HL-60 (cell line): ENCODE measurements around the gene UTP25.

Experiments used
- CTCF ChIP-seq: IDR thresholded peaks from one replicate; pipeline ENCODE4 v1.5.1; 2011; ENCODE audit warnings: low read length, control low read depth, inconsistent platforms; ENCODE audit not compliant: insufficient read depth
- GABPA ChIP-seq: IDR thresholded peaks from 2 replicates; pipeline ENCODE4 v1.6.1; 2012; ENCODE audit warnings: low read depth
- POLR2AphosphoS5 ChIP-seq: IDR thresholded peaks from 2 replicates; pipeline ENCODE4 v1.6.1; 2012; ENCODE audit warnings: low read depth
- REST ChIP-seq: IDR thresholded peaks from 2 replicates; pipeline ENCODE4 v1.6.1; 2012; ENCODE audit warnings: low read depth; ENCODE audit not compliant: insufficient replicate concordance

- no peak for TF ChIP-seq REST
- TF ChIP-seq CTCF, result no peak
- no peak for TF ChIP-seq POLR2AphosphoS5
- no peak for TF ChIP-seq GABPA
Measured at GRCh38 chr1:209816923-209817322, 10.8 kb upstream of the UTP25 start.
